Erythroblast (primary cell): ENCODE measurements around the gene CAV1.

Source experiments
- DNase-seq, 2 experiments: peaks; one replicate each; lab custom pipeline; 2025; lab: John Stamatoyannopoulos, UW
- GATA1 ChIP-seq: IDR thresholded peaks from 2 replicates; pipeline ENCODE4 v1.6.1; 2011; ENCODE audit warnings: low read depth, mild to moderate bottlenecking, control low read depth, low read length, moderate library complexity
- POLR2A ChIP-seq: IDR thresholded peaks from 2 replicates; pipeline ENCODE4 v1.6.1; 2011; ENCODE audit warnings: mild to moderate bottlenecking, low read length

Gene CAV1

GRCh38 chr7:116597384-116597783 lies 72.5 kb downstream of the CAV1 start:
- TF ChIP-seq POLR2A, result no peak
- no peak for TF ChIP-seq GATA1
- no peak for DNase-seq

DNA sequence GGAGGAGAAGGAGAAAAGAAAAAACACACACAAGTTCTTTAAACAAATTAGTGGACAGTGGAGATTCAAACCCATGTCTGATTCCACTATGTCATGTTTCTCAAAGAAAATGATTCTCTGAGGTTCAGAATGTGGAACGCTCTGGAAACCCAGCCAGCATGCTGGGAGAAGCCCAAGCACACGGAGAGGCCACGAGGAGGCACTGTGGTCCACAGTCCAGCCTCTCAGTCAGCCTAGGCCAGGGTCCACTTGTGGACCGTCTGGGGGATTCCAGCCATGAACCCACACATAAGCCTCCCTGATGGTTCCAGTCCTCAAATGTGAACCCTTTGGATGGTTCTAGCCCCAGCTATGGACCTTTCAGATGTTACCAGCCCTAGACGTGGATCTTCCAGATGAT lies 73.4 kb downstream of the CAV1 start:
- TF ChIP-seq GATA1 (no peak), POLR2A (no peak)
- DNase-seq, result peak in 1 of 2 experiments; percentile 4

GRCh38 chr7:116598861-116599260 lies 74.0 kb downstream of the CAV1 start:
- TF ChIP-seq GATA1 (no peak), POLR2A (no peak)
- DNase-seq, result no peak

GRCh38 chr7:116601426-116601825 lies 76.6 kb downstream of the CAV1 start:
- TF ChIP-seq GATA1, result no peak
- no peak for TF ChIP-seq POLR2A
- no peak for DNase-seq

GRCh38 chr7:116607299-116607698 lies 82.5 kb downstream of the CAV1 start:
- no peak for DNase-seq
- TF ChIP-seq GATA1, result no peak
- no peak for TF ChIP-seq POLR2A

- DNase-seq, result no peak
- TF ChIP-seq GATA1 (no peak), POLR2A (no peak)
Observed at GRCh38 chr7:116610210-116610609, 85.4 kb downstream of the CAV1 start.

DNA sequence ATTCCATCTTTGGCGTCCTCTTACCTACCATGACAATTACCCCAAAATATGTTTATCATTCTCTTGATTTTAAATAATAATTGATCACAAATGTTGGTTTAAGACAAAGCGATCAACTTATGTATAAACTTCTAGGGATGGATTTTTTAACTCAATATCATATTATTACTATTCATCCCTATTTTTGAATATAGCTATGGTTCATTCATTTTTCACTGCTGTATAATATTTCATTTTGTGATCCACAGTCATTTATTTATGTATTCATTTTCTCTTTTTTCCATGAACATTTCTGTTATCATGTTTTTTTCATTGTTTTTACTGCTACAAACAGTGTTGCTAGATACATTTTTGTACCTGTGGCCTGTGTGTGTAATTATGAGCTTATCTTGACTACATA lies 85.9 kb downstream of the CAV1 start:
- DNase-seq, result no peak
- TF ChIP-seq GATA1, result no peak
- TF ChIP-seq POLR2A, result no peak
